ENCODE results near the gene SETD2.

SETD2 gene

DNA sequence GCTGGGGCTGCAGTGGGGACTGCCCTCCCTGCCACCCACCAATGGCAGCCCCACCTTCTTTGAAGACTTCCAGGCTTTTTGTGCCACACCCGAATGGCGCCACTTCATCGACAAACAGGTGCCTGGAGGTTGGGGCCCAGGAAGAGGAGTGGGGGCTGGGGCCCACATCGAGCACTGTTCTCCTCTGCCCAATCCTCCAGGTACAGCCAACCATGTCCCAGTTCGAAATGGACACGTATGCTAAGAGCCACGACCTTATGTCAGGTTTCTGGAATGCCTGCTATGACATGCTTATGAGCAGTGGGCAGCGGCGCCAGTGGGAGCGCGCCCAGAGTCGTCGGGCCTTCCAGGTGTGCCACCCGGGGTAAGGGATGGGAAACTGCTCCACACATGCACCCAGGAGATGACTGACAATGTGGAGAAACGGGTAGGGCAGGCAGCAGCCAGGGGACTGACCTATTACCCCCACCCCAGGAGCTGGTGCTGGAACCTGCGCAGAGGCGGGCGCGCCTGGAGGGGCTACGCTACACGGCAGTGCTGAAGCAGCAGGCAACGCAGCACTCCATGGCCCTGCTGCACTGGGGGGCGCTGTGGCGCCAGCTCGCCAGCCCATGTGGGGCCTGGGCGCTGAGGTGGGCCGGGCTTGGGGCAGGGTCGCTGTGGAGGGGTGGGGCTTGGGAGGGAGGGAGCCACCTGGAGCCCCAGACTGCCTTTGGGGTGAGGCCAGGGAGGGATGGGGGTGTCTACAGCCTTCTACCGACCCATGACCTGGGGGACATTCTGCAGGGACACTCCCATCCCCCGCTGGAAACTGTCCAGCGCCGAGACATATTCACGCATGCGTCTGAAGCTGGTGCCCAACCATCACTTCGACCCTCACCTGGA lies 161.5 kb downstream of the SETD2 start:
- Histone ChIP-seq H3K79me1 (ENCODE audit: low read length) (no peaks in the 10 kb centered on the region), H3K4me1 (ENCODE audit: control insufficient read depth in 1 of 2, insufficient read depth in 2 of 2, low read length in 2 of 2) (peaks cover 0 to 2% of the 10 kb centered on the region in 2 experiments), H2BK5ac (ENCODE audit: low read depth, low read length, poor library complexity) (no peak overlapping the region), H3K4me3 (ENCODE audit: low read depth, low read length) (no peak overlapping the region), H3K36me3 (ENCODE audit: control insufficient read depth in 1 of 2, insufficient read depth in 2 of 2, low read length in 2 of 2) (peaks cover 75 to 78% of the 10 kb centered on the region in 2 experiments), H3K9me3 (ENCODE audit: insufficient read depth, low read depth, low read length) (peaks cover 3% of the 10 kb centered on the region), H3K14ac (ENCODE audit: low read length) (no peak overlapping the region), H2AFZ (ENCODE audit: insufficient read depth, low read length, poor library complexity) (no peak overlapping the region), H3K27me3 (ENCODE audit: insufficient read depth, low read length) (no peaks in the 10 kb centered on the region), H2BK12ac (ENCODE audit: low read length) (no peak overlapping the region), H4K8ac (ENCODE audit: low read depth, low read length) (no peak overlapping the region), H4K12ac (ENCODE audit: low read depth, low read length) (no peak overlapping the region), H3K4me2 (ENCODE audit: low read length) (no peak overlapping the region), H3K9ac (ENCODE audit: low read length) (no peak overlapping the region), H3K27ac (ENCODE audit: low read depth, low read length) (no peak overlapping the region), H4K91ac (ENCODE audit: low read depth, low read length) (no peak overlapping the region), H3K4ac (ENCODE audit: low read depth, low read length) (no peak overlapping the region), H3K18ac (ENCODE audit: low read length) (no peak overlapping the region), H3K23ac (ENCODE audit: low read length) (no peak overlapping the region), H2BK120ac (ENCODE audit: insufficient read depth, low read length, poor library complexity) (no peak overlapping the region), H2AK5ac (ENCODE audit: low read length) (no peak overlapping the region), H3K79me2 (ENCODE audit: control insufficient read depth, insufficient read depth, low read length, poor library complexity) (no peaks in the 10 kb centered on the region)
- DNase-seq: peak in 1 of 2 donors; percentile 44
- WGBS (ENCODE audit: extremely low coverage, insufficient coverage, insufficient read length): no CpG with 5 or more reads among the region's 35 CpGs

DNA sequence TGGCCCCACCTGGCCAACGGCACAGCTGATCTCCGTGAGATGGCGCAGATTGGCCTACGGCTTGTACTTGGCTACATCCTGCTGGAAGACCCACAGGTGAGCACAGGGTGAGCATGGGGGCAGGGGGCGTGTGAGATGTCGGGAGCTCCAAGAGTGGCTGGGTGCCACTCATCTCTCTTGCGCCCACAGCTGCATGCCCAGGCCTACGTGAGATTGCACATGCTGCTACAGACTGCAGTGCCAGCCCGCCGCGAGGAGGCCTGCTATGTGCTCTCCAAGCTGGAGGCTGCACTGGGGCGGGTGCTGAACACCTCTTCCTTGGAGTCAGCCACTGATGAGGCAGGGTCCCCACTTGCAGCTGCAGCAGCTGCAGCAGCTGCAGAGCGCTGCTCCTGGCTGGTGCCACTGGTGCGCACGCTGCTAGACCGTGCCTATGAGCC lies 162.2 kb downstream of the SETD2 start:
- Histone ChIP-seq H3K9me3 (ENCODE audit: insufficient read depth, low read depth, low read length) (peaks cover 3% of the 10 kb centered on the region), H2BK120ac (ENCODE audit: insufficient read depth, low read length, poor library complexity) (no peak overlapping the region), H3K36me3 (ENCODE audit: control insufficient read depth in 1 of 2, insufficient read depth in 2 of 2, low read length in 2 of 2) (peaks cover 70 to 71% of the 10 kb centered on the region in 2 experiments), H3K79me1 (ENCODE audit: low read length) (no peaks in the 10 kb centered on the region), H2BK12ac (ENCODE audit: low read length) (no peak overlapping the region), H3K27ac (ENCODE audit: low read depth, low read length) (no peak overlapping the region), H3K14ac (ENCODE audit: low read length) (no peak overlapping the region), H3K4ac (ENCODE audit: low read depth, low read length) (no peak overlapping the region), H3K79me2 (ENCODE audit: control insufficient read depth, insufficient read depth, low read length, poor library complexity) (no peaks in the 10 kb centered on the region), H2BK5ac (ENCODE audit: low read depth, low read length, poor library complexity) (no peak overlapping the region), H4K91ac (ENCODE audit: low read depth, low read length) (no peak overlapping the region), H3K23ac (ENCODE audit: low read length) (no peak overlapping the region), H3K4me3 (ENCODE audit: low read depth, low read length) (no peak overlapping the region), H3K27me3 (ENCODE audit: insufficient read depth, low read length) (no peaks in the 10 kb centered on the region), H3K4me1 (ENCODE audit: control insufficient read depth in 1 of 2, insufficient read depth in 2 of 2, low read length in 2 of 2) (peaks cover 0 to 2% of the 10 kb centered on the region in 2 experiments), H3K18ac (ENCODE audit: low read length) (no peak overlapping the region), H2AK5ac (ENCODE audit: low read length) (no peak overlapping the region), H4K12ac (ENCODE audit: low read depth, low read length) (no peak overlapping the region), H3K9ac (ENCODE audit: low read length) (no peak overlapping the region), H4K8ac (ENCODE audit: low read depth, low read length) (no peak overlapping the region), H3K4me2 (ENCODE audit: low read length) (no peak overlapping the region), H2AFZ (ENCODE audit: insufficient read depth, low read length, poor library complexity) (no peak overlapping the region)
- WGBS (ENCODE audit: extremely low coverage, insufficient coverage, insufficient read length): no CpG with 5 or more reads among the region's 16 CpGs
- DNase-seq: no peak

DNA sequence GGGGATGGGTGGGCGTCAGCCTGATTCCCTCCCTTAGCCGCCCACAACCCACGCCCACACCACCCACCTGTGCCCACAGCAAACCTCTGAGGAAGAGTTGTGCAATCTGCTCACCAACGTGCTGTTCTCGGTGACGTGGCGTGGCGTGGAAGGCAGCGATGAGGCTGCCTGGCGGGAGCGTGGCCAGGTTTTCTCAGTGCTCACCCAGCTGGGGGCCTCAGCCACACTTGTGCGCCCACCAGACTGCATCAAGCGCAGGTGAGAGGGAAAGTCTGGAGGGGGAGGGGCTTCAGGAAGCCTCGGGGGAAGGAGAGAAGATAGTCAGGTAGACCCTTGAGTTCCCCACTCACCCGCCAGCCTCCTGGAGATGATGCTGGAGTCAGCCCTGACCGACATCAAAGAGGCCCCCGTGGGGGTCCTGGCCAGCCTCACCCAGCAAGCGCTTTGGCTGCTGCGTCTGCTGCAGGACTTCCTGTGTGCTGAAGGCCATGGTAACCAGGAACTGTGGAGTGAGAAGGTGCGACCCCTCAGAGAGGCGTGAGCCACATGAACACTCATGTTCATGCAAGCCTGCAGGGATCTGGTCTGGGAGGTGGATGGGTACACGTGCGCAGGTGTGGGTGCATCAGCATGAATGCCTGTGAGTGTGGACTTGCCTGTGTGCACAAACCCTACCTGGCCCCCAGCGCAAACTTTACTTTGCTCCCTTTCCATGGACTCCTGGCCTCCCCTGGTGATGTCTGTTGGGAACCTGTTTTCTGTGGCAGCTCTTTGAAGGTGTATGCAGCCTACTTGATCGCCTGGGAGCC lies 162.8 kb downstream of the SETD2 start:
- no peaks in the 10 kb centered on the region for H3K79me2 ChIP-seq (ENCODE audit: control insufficient read depth, insufficient read depth, low read length, poor library complexity)
- H3K36me3 ChIP-seq (ENCODE audit: control insufficient read depth in 1 of 2, insufficient read depth in 2 of 2, low read length in 2 of 2): peaks cover 65% of the 10 kb centered on the region in 2 experiments
- no peak overlapping the region for H2BK5ac ChIP-seq (ENCODE audit: low read depth, low read length, poor library complexity)
- no peak overlapping the region for H3K9ac ChIP-seq (ENCODE audit: low read length)
- no peak overlapping the region for H3K14ac ChIP-seq (ENCODE audit: low read length)
- no peak overlapping the region for H4K91ac ChIP-seq (ENCODE audit: low read depth, low read length)
- H2BK12ac ChIP-seq (ENCODE audit: low read length): no peak overlapping the region
- no peak overlapping the region for H2AFZ ChIP-seq (ENCODE audit: insufficient read depth, low read length, poor library complexity)
- no peak overlapping the region for H4K8ac ChIP-seq (ENCODE audit: low read depth, low read length)
- H3K27ac ChIP-seq (ENCODE audit: low read depth, low read length): no peak overlapping the region
- no peak overlapping the region for H4K12ac ChIP-seq (ENCODE audit: low read depth, low read length)
- H3K23ac ChIP-seq (ENCODE audit: low read length): no peak overlapping the region
- H3K4me1 ChIP-seq (ENCODE audit: control insufficient read depth in 1 of 2, insufficient read depth in 2 of 2, low read length in 2 of 2): peaks cover 0 to 2% of the 10 kb centered on the region in 2 experiments
- H3K4me3 ChIP-seq (ENCODE audit: low read depth, low read length): no peak overlapping the region
- no CpG with 5 or more reads among the region's 25 CpGs for WGBS (ENCODE audit: extremely low coverage, insufficient coverage, insufficient read length)
- no peak overlapping the region for H3K4ac ChIP-seq (ENCODE audit: low read depth, low read length)
- no peaks in the 10 kb centered on the region for H3K27me3 ChIP-seq (ENCODE audit: insufficient read depth, low read length)
- H3K18ac ChIP-seq (ENCODE audit: low read length): no peak overlapping the region
- H3K4me2 ChIP-seq (ENCODE audit: low read length): no peak overlapping the region
- no peak overlapping the region for H2BK120ac ChIP-seq (ENCODE audit: insufficient read depth, low read length, poor library complexity)
- DNase-seq: no peak
- no peak overlapping the region for H2AK5ac ChIP-seq (ENCODE audit: low read length)
- H3K79me1 ChIP-seq (ENCODE audit: low read length): no peaks in the 10 kb centered on the region
- peaks cover 3% of the 10 kb centered on the region for H3K9me3 ChIP-seq (ENCODE audit: insufficient read depth, low read depth, low read length)

GRCh38 chr3:47000198-47000815 lies 163.6 kb downstream of the SETD2 start:
- Histone ChIP-seq H2BK12ac (ENCODE audit: low read length) (no peak overlapping the region), H3K4me3 (ENCODE audit: low read depth, low read length) (no peak overlapping the region), H2AFZ (ENCODE audit: insufficient read depth, low read length, poor library complexity) (no peak overlapping the region), H4K8ac (ENCODE audit: low read depth, low read length) (no peak overlapping the region), H3K79me2 (ENCODE audit: control insufficient read depth, insufficient read depth, low read length, poor library complexity) (no peaks in the 10 kb centered on the region), H3K4me1 (ENCODE audit: control insufficient read depth in 1 of 2, insufficient read depth in 2 of 2, low read length in 2 of 2) (peaks cover 0 to 2% of the 10 kb centered on the region in 2 experiments), H2AK5ac (ENCODE audit: low read length) (no peak overlapping the region), H3K9ac (ENCODE audit: low read length) (no peak overlapping the region), H4K12ac (ENCODE audit: low read depth, low read length) (no peak overlapping the region), H3K27ac (ENCODE audit: low read depth, low read length) (no peak overlapping the region), H2BK5ac (ENCODE audit: low read depth, low read length, poor library complexity) (no peak overlapping the region), H3K4ac (ENCODE audit: low read depth, low read length) (no peak overlapping the region), H3K18ac (ENCODE audit: low read length) (no peak overlapping the region), H3K9me3 (ENCODE audit: insufficient read depth, low read depth, low read length) (peaks cover 3% of the 10 kb centered on the region), H4K91ac (ENCODE audit: low read depth, low read length) (no peak overlapping the region), H2BK120ac (ENCODE audit: insufficient read depth, low read length, poor library complexity) (no peak overlapping the region), H3K27me3 (ENCODE audit: insufficient read depth, low read length) (no peaks in the 10 kb centered on the region), H3K14ac (ENCODE audit: low read length) (no peak overlapping the region), H3K23ac (ENCODE audit: low read length) (no peak overlapping the region), H3K79me1 (ENCODE audit: low read length) (no peaks in the 10 kb centered on the region), H3K4me2 (ENCODE audit: low read length) (no peak overlapping the region), H3K36me3 (ENCODE audit: control insufficient read depth in 1 of 2, insufficient read depth in 2 of 2, low read length in 2 of 2) (peaks cover 63% of the 10 kb centered on the region in 2 experiments)
- WGBS (ENCODE audit: extremely low coverage, insufficient coverage, insufficient read length): no CpG with 5 or more reads among the region's 10 CpGs
- DNase-seq: no peak

Measured in trophoblast cell (in vitro differentiated cells and primary cell).